ENCODE data around the gene EMC6. TPM values are rescaled to one million over a fixed set of nuclear protein-coding genes. Genes with fewer than 3 reads are reported as not detected.

EMC6 gene
- total RNA-seq, 1 experiment from 2014 or later = 62.4 TPM

DNA sequence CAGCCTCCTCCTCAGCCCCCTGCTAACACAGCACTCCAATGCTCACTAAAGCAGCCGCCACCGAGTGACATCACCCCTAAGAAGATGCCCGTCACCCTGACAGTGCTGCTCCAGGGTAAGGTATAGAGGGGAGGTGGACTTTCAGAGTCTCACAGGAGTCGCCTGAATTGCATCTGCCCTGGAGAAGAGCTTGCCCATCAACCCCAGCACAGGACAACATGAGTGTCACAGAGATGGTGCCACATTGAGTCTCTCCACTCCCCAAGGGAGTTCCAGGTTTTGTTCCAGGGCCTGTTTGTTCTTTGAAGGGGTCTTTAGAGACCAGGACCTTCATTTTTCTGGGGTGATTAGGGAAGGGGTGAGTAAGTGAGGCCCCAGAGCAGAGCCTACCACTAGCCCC lies 29.5 kb downstream of the EMC6 start:
- Histone ChIP-seq H3K9me2 (ENCODE audit: insufficient read depth) (no peaks in the 10 kb centered on the region), H3K36me3 (ENCODE audit: control insufficient read depth in 1 of 2, insufficient read depth in 2 of 2, low read length in 2 of 2) (no peaks in the 10 kb centered on the region), H4K20me1 (ENCODE audit: insufficient read depth) (no peaks in the 10 kb centered on the region), H3K9ac (ENCODE audit: low read length) (no peak overlapping the region), H3K79me2 (ENCODE audit: insufficient read depth, low read length) (no peaks in the 10 kb centered on the region), H3K4me3 (replicated peaks in 1 of 2; ENCODE audit: low read depth in 1 of 2, low read length in 2 of 2) (no peak overlapping the region), H3K27ac (ENCODE audit: low read depth, low read length) (no peak overlapping the region), H3K27me3 (ENCODE audit: insufficient read depth, low read length) (no peaks in the 10 kb centered on the region), H3K4me1 (ENCODE audit: control insufficient read depth in 1 of 2, insufficient read depth in 2 of 2, low read length in 2 of 2) (peaks cover 0 to 11% of the 10 kb centered on the region in 2 experiments; a peak in 2 of 4 replicates), H2AFZ (ENCODE audit: low read depth, low read length, poor library complexity, severe bottlenecking) (no peak overlapping the region), H3K4me2 (ENCODE audit: low read length) (no peak overlapping the region), H3K9me3 (ENCODE audit: control insufficient read depth in 1 of 2, insufficient read depth in 1 of 2, low read depth in 1 of 2, low read length in 2 of 2) (peaks cover 9 to 10% of the 10 kb centered on the region in 2 experiments; a peak in 2 of 4 replicates)
- ATAC-seq (no peak), DNase-seq (ENCODE audit: low read depth, low spot score) (no peak)
- RAD21 ChIA-PET (ENCODE audit: low non-redundant PET in 1 of 2, low total read pairs in 2 of 2, uncharacterized antibody in 2 of 2, unreplicated experiment in 2 of 2) = no interaction called here
- TF ChIP-seq ZBTB33 (IDR thresholded peaks at IDR 0.05; ENCODE audit: extremely low read depth, insufficient replicate concordance, low read length) (no peak), POLR2AphosphoS5 (IDR thresholded peaks at IDR 0.05; ENCODE audit: low read depth, low read length) (no peak), JUND (IDR thresholded peaks at IDR 0.05) (no peak), ZFX (IDR thresholded peaks at IDR 0.05) (no peak), ELF1 (IDR thresholded peaks at IDR 0.05; ENCODE audit: borderline replicate concordance, low read depth) (no peak), EZH2phosphoT487 (IDR thresholded peaks at IDR 0.05; ENCODE audit: borderline replicate concordance) (no peak), CBX3 (IDR thresholded peaks at IDR 0.05; ENCODE audit: low read depth) (no peak), ZNF274 (IDR thresholded peaks at IDR 0.05; ENCODE audit: low read depth, low read length) (no peak)
- TF ChIP-seq, protein P1, sequence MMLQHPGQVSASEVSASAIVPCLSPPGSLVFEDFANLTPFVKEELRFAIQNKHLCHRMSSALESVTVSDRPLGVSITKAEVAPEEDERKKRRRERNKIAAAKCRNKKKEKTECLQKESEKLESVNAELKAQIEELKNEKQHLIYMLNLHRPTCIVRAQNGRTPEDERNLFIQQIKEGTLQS (IDR thresholded peaks at IDR 0.05) = no peak
- BruUV-seq (replicated peaks) = no TSS peak
- CTCF ChIA-PET = no interaction called here
- POLR2A ChIA-PET = no interaction called here
- intact Hi-C loops (cut with micrococcal nuclease) = no loop called here
